ENCODE results near the gene SDHAF2. TPM values are rescaled to one million over a fixed set of nuclear protein-coding genes. Genes with fewer than 3 reads are reported as not detected.
"Not testable (repeated sequence)": the region's sequence is repeated elsewhere in the genome, so short reads cannot be mapped to it uniquely, and the experiment has no call there.

The SDHAF2 gene
- total and polyA plus RNA-seq, 2 of the 13 experiments (the other 11 are each of a cell fraction or from before 2014, with no cell fraction given) = 44.2 to 70.4 TPM

- no peak overlapping the region for H3K4me3 ChIP-seq (replicated peaks in 1 of 3; ENCODE audit: insufficient read depth in 1 of 3, low read depth in 2 of 3, low read length in 3 of 3)
- no peak overlapping the region for H2AFZ ChIP-seq (ENCODE audit: low read length)
- ChIA-PET CTCF (ENCODE audit: low intra/inter-chr PET ratio, low total read pairs) (interaction anchor here (1.1 kb wide), 1 partner anchor 56 kb away, joined by 3 read pairs; no protein-coding TSS in a partner anchor), POLR2A (no interaction called here)
- FAIRE-seq = no peak
- H4K20me1 ChIP-seq (ENCODE audit: insufficient read depth, low read length) = no peaks in the 10 kb centered on the region
- BruUV-seq (replicated peaks) = no TSS peak
- TF ChIP-seq ETV5 (CRISPR knock-in tag; IDR thresholded peaks at IDR 0.05; ENCODE audit: borderline replicate concordance) = no peak
- peak; percentile 80 for TF ChIP-seq ZBTB33 (CRISPR knock-in tag; IDR thresholded peaks at IDR 0.05)
- peak; percentile 11; the same call in 1 of the 2 replicates for TF ChIP-seq SMC3 (IDR thresholded peaks at IDR 0.05; ENCODE audit: low read length)
- TF ChIP-seq RAD51 (IDR thresholded peaks at IDR 0.05; ENCODE audit: borderline replicate concordance) = no peak
- peak; percentile 40 for TF ChIP-seq CTCF (CRISPR knock-in tag; IDR thresholded peaks at IDR 0.05)
- H3K9ac ChIP-seq (ENCODE audit: insufficient read depth, low read depth, low read length) = no peak overlapping the region
- WGBS (ENCODE audit: low lambda C conversion rate) = 77% methylated on average over 5 of the region's 5 CpGs
- no peaks in the 10 kb centered on the region for H3K4me1 ChIP-seq (ENCODE audit: insufficient read depth, low read length)
- no peaks in the 10 kb centered on the region for H3K79me2 ChIP-seq (ENCODE audit: insufficient read depth, low read length)
- no peaks in the 10 kb centered on the region for H3K36me3 ChIP-seq (replicated peaks in 1 of 2; ENCODE audit: control insufficient read depth in 1 of 2, insufficient read depth in 2 of 2, low read length in 2 of 2)
- in situ Hi-C loops (cut with HindIII; ENCODE audit: extremely low pct_ligation_motif_present, low pct_unique_long_range_greater_than_20kb) (no loop called here), intact Hi-C loops (cut with micrococcal nuclease; ENCODE audit: unreplicated experiment) (no loop called here)
- no peak overlapping the region for H3K27ac ChIP-seq (ENCODE audit: extremely low read length, insufficient read depth, low read length)
- no peaks in the 10 kb centered on the region for H3K27me3 ChIP-seq (ENCODE audit: control insufficient read depth in 1 of 2, insufficient read depth in 2 of 2, low read length in 2 of 2)
- DNase-seq (ENCODE audit: low spot score) = no peak
- H3K9me3 ChIP-seq (ENCODE audit: low read length) = no peaks in the 10 kb centered on the region
- peak; percentile 49 for ATAC-seq
- no peak overlapping the region for H3K4me2 ChIP-seq (ENCODE audit: low read depth, low read length)
These were observed 31.1 kb downstream of the SDHAF2 start for GRCh38 chr11:61460986-61461385.

GRCh38 chr11:61467602-61468001 lies 37.7 kb downstream of the SDHAF2 start:
- H3K4me1 ChIP-seq (ENCODE audit: insufficient read depth, low read length); intact Hi-C loops (cut with micrococcal nuclease; ENCODE audit: unreplicated experiment); H3K27ac ChIP-seq (ENCODE audit: extremely low read length, insufficient read depth, low read length); DNase-seq (ENCODE audit: low spot score); H4K20me1 ChIP-seq (ENCODE audit: insufficient read depth, low read length); H2AFZ ChIP-seq (ENCODE audit: low read length); H3K27me3 ChIP-seq (ENCODE audit: control insufficient read depth in 1 of 2, insufficient read depth in 2 of 2, low read length in 2 of 2); H3K79me2 ChIP-seq (ENCODE audit: insufficient read depth, low read length); BruUV-seq (replicated peaks); FAIRE-seq; CTCF ChIA-PET (ENCODE audit: low intra/inter-chr PET ratio, low total read pairs); H3K4me3 ChIP-seq (replicated peaks in 1 of 3; ENCODE audit: insufficient read depth in 1 of 3, low read depth in 2 of 3, low read length in 3 of 3); POLR2A ChIA-PET; in situ Hi-C loops (cut with HindIII; ENCODE audit: extremely low pct_ligation_motif_present, low pct_unique_long_range_greater_than_20kb); H3K9me3 ChIP-seq (ENCODE audit: low read length); H3K4me2 ChIP-seq (ENCODE audit: low read depth, low read length); H3K36me3 ChIP-seq (replicated peaks in 1 of 2; ENCODE audit: control insufficient read depth in 1 of 2, insufficient read depth in 2 of 2, low read length in 2 of 2); ATAC-seq; H3K9ac ChIP-seq (ENCODE audit: insufficient read depth, low read depth, low read length): not testable (repeated sequence)
- 95% methylated on average over 6 of the region's 6 CpGs for WGBS (ENCODE audit: low lambda C conversion rate)
